IPS-NIHi7 (cell line): Measurements from ENCODE around the gene PCDH19.

ENCODE experiments used
- DNase-seq: peaks from one replicate; pipeline ENCODE4 v3.0.0; 2012; ENCODE audit warnings: mixed read lengths; ENCODE audit errors: extremely low spot score

Gene PCDH19

DNA sequence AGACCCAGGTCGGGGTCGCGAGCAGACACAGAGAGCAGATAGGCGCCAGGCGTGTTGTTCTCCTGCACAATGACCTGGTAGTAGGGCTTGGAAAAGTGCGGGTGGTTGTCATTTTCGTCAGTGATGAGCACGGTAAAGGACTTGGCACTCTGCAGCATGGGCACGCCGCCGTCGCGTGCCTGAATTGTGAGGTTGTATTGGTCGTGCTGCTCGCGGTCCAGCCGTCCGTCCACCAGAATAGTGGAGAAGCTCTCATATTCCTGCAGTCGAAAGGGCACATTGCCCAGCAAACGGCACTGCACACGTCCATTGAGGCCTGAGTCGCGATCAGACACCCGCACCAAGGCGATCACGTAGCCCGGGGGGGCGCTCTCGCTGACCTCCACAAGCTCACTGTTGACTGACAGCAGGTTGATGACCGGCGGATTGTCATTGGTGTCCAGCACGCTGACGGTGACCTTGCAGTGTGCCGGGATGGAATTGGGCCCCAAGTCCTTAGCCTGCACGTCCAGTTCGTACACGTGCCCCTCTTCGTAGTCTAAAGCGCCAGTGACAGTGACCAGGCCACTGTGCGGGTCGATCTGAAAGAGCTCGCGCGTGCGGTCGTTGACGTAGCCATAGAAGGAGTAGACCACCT, 2.8 kb downstream of the PCDH19 start:
- no peak for DNase-seq

DNA sequence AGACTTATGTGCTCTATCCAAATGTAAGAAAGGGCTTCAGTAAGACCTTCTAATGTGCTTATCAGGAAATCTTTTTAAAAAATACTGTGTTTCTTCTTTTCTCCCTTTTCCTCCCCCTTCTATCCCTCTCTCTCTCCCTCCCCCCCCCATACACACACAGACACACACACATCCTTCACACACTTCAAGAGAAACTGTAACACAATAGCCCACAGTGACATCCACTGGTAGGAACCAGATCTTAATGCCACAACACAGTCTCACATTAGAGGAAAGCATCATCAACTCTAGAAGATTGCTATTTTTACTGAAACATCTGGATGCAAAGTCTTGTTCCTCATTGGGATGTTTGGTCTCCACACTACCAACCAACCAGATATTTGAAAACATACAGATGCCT, 4.6 kb downstream of the PCDH19 start:
- DNase-seq, result no peak

DNA sequence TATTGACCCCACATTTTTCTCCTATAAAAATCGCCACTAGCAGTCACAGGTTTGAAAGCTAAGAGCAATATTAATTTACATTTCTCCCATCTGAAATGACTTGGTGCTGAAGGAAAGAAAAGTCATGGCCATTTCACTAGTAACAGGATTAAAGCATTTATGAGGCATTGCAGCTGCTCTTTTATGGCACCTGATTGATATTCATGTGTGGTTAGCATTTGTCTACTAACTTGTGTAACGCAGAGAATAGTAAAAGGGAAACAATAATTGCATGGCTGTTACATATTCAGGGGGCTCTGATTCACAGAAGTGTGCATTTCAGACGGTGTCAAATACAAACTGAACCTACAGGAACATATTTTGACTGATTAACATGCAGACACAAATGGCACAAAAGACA, 5.2 kb downstream of the PCDH19 start:
- DNase-seq, result no peak

DNA sequence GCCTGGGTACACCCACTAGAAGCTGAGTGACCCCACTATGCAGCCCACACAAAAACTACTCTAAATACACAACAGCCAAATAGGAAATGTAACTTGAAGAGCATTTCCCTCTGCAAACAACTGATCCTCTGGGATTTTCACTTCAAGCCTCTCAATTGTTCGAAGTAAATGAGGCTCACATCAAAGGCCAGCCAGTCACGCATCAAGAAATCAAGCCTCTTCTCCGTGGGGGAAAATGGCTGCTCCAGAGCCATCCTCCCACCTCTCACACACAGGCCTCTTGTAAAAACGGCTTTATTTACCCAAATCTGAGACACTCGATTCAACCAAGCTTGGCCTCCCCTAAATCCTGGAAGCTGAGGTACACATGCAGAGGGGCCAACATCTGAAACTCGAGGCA, 14.3 kb downstream of the PCDH19 start:
- DNase-seq, result no peak

DNA sequence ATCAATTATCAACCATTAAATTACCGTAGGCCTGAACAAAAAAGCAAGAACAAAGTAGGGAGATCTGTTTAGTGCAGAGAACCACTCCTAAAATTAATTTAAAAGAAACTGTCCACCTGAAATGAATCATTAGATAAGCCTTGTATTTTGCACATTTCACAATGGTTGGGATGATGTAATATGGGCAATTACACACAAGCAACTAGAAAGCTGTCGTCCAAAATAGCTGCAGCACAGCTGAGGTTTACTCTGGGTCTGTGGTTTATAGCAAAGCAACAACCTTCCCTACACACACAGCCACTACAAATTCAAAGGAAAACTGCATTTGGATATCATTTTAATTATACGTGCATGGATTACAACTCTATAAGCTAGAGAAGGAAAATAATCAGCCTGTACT, 28.5 kb downstream of the PCDH19 start:
- no peak for DNase-seq

DNA sequence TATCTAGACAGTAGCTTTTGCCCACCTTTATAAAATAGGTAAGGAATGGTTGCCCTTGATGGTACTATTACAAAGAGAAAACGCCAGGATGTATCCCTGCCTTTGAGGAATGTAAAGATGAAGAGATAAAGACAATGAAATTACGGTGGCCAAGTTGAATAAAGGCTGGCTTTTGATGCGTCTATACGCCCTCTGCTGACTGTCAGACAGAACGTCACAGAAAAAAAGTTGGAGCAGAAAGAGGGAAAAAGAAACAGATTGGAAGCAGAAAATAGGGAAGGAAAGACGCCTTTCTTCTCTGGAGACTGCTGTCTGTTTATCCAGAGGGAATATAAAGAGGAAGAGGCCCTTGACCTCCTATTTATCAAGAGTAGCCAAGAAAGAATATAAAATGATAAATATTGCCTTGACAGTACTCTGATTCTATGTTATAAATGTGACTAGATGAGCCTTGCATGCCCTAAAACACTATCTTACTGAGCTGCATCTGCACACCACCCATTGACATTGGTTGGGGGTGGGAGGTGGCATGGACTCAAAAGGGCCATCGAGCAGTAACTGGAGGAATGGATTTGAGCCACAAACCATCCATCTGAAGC, 30.6 kb downstream of the PCDH19 start:
- peak; percentile 38 for DNase-seq

DNA sequence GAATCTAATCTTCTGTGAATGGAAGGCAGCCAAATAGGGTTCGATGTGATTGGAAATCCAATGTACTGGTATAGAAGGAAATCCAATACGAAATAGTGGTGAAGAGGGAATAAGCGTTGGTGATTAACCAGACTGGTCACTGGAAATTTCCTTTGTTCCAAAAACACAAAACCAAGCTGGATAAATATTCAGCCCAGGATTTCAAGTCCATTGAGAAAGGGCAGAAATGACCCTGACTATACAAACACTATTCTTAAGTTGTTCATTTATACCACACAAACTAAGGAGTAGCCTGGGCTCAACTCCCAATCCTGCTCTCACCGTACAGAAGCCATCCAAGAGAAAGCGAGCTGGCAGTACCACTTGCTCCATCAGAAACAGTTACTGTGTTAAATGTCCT, 32.2 kb downstream of the PCDH19 start:
- no peak for DNase-seq

DNA sequence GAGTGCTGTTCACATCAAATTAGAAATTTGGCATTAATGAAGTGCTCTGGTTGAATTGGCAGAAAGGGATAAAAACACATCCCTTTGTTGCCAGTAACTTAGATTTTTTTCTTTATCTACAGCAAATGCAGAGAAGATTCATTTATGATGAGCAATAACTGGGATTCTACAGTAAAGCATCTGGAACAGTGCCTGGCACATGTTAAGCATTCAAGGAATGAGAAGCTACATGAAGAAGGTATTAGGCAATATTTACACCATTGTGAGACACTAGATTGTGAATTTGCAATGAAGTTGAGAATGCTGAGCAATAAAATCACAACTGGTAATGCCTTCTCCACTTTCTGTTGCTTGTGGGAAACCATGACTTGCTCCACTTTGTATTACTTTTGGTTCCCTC, 33.5 kb downstream of the PCDH19 start:
- no peak for DNase-seq

DNA sequence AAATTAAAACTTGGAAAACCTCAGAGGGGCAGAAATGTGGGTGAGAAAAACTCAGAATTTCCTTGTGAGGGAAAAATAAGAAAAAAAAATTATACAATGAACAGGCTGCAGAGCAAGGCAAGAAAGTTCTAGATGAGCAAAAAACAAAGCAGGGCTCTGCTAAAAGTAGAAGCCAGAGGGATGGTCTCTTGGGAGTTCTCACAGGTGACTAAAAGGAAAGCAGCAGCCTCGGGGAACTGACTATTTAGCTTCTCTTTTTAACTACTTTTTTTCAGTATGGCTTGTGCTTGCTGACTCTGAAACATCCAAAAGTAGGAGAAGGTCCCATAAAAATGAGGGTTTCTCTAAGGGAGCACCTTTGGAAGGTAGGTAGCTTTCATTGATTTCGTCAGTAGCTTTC, 36.4 kb downstream of the PCDH19 start:
- DNase-seq, result no peak

DNA sequence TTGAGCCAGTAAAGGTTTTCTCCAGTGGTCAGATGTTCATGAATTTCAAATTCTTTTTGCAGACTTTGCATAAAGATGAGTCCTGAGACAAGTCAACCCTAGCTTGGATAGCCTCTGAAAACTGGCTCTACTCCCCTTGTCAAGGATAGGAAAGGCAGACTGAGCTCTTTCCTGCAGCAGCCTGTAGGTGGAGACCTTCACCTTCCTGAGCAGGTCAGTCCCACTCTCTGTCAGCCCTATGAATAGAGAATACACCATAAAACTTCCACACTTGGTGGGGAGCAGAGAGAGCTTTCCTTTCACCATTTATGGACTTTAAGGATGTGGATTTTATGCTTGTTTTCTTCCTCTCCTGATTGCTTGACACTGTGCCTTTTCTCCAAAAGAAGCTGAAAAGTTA, 41.9 kb downstream of the PCDH19 start:
- DNase-seq, result peak; percentile 76

DNA sequence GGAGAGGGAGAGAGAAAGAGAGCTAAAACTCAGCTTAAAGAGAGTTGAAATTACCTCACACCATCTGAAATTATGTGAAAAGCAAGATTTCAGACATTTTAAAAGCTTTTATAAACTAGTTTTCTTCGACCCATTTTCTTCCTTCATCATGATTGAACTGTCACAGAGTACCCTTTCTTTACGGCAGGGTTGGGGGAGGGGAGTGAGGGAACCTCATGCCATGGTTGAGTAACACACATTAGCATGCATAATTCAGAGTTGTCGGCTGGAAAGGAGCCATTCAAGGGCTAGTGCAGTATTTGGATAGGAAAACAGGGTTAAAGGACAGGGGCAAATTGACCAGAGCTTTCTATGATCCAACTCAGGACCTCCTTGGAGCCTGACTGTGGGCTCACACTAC, 46.2 kb downstream of the PCDH19 start:
- no peak for DNase-seq

DNA sequence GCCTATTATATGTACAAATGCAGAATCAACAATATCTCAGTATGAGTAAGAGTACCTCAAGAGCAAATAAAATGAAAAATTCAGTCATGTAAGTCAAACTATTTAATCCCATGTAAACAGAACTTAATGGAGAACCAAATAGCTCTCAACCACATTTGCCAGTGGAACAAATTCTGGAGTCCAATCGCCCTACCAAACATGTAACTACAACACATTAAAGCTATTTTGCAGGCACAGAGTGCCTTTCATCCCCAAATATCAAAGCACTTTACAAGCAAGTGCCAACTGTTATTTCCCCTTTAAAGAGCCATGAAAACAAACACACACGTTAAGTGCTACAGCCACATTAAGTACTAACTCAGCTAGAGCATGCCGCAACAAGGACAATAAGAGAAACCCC, 51.3 kb downstream of the PCDH19 start:
- no peak for DNase-seq

DNA sequence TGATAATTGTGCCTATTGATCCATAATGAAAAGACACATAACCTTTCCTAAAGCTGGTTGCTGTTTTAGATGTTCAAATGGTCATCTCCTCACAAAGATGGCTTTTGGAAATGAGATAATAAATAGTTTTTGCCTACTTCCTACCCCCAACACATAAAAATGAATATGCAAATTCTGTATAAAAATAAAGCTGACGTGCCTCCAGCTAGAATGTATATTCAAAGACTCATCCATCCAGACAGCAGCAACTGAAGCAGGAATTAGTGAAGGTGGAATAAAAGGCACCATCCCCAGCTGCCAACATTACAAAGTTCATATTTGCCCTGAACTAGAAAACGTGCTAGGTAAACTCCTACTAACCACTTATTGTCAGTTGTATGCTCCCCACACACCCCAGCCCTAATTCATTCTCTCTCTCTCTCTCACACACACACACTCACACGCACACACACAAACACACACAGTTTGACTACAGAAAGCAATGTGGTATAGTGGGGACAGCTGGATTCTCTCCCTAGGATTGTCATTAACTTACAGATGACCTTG, 53.6 kb downstream of the PCDH19 start:
- DNase-seq, result no peak

DNA sequence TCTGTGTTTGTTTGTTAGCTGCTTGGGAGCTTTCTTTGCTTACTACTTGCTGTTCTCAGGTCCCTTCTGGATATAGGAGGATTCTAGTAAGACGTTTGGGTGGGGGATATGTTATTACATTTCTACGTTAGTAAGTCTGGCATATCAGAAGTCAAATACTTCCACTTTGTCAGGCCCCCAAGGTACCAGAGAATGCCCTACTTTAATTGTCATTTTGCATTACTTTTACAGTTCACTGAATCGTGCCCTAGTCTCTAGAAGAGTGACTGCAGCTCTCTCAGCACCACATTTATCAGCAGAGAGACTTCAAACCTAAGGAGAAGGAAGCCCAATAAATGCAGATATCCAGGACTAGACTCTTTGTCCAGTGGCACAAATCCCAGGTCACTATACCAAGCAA, 54.4 kb downstream of the PCDH19 start:
- no peak for DNase-seq

DNA sequence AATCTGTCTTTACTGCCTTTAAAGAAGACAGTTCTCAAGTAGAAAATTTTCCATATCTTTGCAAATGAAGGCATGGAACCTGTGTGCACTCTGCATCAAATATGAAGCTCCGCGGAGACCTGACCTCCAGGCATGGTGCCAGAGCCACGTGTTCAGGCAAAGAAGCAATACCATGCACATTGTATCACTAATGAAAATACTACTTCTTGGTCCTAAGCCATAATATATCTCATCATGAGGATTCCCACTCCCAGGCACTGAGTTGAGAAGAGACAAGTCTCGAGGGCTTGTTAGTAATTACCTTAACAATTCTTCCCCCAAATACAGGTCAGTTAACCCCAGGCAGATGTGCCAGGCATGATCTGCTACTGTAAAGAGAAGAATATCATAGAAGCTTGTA, 56.7 kb downstream of the PCDH19 start:
- DNase-seq, result no peak

DNA sequence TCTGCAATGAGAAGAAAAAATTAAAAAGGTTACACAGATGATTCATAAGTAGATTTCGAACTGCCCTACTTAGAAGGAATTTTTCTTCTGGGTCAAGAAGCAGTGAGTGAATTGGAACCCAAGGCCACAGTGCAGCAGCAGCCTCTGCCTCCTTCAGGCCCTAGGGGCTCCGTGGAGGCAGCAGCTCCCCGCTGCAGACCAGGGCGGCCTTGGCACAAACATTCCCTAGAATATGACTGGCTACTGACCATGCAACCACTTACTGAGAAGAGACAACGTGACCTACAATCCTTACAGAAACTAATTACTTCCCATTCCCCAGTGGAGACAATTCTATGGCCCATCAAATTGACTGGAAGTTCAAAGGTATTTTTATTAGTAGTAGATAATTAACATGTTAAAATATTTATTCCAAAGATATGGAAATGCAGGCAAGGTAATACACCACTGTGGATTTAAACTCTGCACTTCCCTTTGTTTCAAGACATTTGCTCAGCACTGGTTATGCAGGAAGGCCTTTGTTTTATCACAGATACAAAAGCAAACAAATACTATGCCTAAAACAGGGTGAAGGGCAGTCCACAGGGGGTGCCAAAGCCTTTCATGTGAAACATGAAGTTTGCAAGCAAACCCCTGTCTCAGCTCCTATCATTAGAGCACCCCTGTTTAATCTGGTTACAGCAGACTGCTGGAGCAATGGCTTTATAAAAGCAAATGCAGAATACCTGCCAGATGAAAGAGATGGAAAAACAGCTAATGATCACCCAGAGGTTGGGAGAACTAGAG, 59.2 kb downstream of the PCDH19 start:
- peak; percentile 22 for DNase-seq

DNA sequence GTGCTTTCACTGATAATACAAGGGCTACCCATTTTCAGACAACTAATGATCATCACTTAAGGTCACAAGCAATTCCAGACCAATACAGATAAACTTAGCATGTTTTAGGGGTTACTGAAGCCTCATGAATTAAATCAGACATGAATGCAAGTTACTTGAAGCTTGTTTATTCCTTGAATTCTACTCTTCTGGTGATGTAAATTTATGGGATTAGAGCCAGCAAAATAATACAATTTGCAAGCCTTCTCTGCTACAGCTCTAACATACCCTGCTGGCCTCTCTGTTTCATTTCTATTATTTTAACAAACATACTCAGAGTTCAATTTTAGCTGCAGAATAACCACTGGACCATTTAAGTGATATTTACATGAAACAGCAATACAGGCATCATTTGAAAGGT, 60.7 kb downstream of the PCDH19 start:
- DNase-seq, result no peak

DNA sequence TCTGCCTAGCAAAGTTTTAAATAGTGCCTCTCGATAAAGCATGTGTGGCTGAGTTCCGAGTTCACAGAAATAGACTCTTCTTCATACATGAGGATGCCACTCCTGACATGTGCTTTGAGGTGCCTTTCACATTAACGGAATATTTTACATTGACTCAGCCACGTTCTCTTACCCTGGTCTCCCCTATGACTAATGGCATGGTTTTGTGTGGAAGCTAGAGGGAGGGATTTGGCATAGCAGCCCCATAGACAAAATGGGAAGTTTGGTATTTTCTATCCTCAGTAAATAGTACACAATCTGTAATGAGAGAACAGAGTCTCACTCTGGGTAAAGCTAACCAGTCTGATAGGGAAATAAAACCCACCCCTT, 68.9 kb downstream of the PCDH19 start:
- DNase-seq, result no peak

DNA sequence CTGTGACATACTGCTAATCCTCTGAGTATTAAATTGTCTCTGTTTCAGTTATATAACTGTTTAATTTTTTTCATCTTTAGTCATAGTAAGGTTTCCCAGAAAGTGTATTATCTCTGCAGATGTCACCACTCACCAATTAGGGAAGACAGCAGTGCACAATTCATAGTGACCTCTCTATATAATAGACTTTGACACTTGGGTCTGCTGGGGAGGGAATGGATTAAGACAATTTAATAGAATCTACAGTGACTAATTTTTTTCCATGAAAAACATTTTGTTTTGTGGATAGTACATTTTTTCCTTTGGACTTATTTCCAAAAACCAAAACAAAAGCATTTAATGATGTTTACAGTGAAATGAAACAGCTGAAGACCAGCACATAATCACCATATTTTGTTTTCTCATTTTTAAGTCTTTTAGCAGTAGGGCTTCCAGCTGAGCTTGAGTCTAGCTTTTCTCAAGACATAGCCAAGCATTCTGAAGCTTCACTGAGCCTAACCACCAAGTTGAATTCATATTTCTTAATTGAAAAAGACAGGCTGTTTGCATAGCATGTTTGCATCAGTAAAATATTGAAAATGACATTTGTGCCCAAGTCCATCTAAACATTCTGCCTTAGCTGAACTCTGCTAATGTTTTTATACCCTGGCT, 69.5 kb downstream of the PCDH19 start:
- DNase-seq, result no peak

DNA sequence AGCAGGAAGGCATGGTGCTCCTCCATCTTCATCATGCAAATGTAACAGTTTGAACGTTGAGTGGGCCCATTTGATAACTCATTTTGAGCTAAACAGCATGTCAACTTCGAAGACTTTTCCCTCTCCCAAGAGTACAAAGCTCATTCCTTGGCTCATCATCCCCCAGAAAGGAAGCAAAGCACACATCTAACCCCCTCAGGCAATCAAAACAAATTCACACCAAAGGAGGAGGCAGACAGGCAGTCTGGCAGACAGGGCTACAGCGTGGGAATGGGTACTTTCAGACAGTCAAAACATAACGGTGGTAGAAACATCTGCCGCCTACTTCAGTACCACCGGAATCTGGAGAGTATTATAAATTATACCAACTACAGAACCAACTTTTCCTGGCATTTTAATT, 81.7 kb downstream of the PCDH19 start:
- DNase-seq, result peak; percentile 12

DNA sequence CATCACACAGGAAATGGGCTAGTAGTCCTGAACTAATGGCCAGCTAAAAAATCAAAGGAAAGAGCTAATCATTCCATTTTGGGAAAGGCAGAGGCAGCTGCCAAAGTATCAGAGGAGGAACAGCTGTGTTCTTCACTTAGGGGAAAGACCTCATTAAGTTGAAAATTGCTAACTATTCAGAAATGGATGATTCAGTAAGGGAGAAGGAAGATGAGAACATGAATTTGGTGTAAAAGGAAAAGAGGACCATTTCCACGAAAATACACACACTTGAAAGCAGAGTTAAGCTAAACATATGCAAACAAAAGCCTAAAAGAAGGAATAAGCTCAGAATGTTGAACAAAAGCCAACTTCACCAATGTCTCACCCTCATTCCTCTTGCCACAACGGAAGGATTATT, 90.4 kb downstream of the PCDH19 start:
- no peak for DNase-seq

DNA sequence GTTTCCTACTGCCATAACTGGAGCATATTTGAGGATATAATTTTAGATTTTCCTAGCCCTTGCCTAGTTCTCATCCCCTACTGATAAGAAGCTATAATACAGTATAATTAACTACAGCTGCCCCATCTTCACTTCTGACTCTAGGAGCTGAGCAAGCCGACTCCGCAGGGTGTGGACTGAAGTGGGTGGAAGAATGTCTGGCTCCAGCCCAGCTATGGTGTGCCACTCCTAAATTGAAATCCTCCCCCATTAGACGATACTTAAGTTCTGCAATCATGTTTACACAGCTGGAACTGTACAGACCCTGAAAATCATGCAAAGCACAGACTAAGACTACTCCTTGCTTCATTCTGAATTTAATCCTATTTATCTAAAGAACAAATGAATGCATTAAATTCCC, 93.1 kb downstream of the PCDH19 start:
- no peak for DNase-seq

DNA sequence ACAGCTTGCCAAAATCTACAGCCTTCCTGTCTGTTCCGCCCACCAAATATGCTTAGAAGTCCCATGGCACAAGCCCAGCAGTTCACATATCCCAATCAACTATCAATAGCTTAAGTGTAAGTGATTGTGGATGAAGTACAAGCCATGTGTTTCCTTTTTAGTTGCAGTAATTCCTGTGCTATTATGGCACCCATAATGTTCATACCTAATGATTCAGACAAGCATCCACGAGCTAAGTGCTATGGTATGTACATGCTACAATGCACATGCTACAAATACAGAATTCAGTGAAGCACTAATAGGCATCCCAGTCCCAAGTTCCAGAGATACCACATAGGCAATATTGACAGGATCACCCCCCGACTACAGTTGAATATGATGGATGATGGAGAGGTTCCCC, 94.5 kb downstream of the PCDH19 start:
- DNase-seq, result no peak
